NCI-H1417 treated with DMSO at 0.1 percent for 48 hours (cell line): ENCODE measurements around the gene ADGRL3.
"Not testable (repeated sequence)": the region's sequence is repeated elsewhere in the genome, so short reads cannot be mapped to it uniquely, and the experiment has no call there.

Experiments
- DNase-seq: peaks from one replicate; lab custom pipeline; 2025; lab: John Stamatoyannopoulos, UW

ADGRL3 gene

DNA sequence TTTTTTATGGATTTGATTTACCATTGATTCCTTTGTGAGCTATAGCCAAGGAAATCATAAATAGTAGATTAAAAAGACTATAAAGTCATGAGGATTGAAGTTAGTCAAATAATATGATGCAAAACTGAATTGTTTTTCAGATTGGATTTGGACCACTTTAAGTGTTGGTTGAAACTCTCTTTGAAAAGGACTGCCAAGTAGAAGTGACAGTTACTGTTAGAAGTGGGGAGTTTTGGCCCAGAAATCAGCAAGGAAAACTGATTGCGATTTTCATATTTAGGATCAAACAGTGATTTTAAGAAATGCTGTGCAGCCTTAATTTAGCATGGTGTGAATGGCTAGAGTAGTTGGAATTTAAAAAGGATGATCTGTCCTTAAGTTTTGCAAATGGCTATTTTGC lies 4.9 kb downstream of the ADGRL3 start:
- no peak for DNase-seq

DNA sequence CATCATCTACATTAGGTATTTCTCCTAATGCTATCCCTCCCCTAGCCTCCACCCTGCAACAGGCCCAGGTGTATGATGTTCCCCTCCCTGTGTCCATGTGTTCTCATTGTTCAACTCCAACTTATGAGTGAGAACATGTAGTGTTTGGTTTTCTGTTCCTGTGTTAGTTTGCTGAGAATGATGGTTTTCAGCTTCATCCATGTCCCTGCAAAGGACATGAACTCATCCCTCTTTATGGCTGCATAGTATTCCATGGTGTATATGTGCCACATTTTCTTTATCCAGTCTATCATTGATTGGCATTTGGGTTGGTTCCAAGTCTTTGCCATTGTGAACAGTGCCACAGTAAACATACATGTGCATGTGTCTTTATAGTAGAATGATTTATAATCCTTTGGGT lies 7.0 kb downstream of the ADGRL3 start:
- not testable (repeated sequence) for DNase-seq

DNA sequence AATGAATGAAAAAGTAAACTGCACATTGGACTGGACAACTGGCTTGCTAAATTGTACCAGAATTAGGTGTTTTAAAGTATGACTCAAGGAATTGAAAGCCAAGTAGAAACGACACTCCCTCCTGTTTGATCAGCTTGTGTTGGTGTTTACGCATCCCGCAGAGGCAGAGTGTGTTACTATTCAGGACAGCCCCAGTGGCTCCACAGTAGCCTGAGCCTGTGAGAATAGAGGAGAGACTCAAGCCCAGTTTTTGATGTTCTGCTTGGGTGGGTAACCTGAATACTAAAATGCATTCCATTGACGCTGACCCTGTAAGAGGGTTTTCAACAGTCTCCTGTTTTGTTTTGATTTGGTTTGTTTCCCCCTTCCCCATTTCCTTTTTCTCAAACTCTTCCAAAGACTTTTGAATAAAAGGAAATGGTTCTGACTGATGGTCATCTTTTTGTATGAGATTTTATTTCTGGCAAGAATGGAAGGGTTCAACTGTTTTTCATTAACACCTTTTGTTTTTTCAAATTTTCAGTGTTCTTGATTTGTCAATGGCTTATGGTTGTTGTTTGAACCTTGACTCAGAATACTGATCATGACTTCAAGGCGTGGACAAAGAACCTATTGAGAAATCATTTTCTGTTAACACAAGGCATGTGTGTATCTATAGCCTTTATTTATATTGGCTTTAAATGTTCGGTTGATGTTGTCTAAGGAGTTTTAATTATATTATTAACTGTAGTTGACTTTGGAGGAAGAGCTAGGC lies 10.2 kb downstream of the ADGRL3 start:
- DNase-seq, result no peak

DNA sequence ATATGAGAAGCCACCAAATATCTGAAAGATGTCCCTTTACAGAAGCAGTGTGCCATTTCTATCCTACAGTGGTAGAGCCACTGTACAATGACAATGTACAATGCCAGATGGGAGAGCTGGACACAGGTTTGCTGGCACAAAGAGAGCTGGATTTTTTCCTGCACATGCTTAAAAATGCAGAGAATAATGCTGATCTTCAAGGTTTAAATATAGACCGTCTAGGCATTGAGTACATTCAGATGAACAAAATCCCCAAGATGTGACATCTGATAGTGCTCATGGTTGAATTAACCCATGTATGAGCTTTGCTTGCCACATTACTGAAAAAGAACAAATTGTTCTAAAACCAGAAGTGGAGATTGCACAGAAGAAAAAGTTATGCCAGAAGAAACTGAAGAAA lies 11.7 kb downstream of the ADGRL3 start:
- no peak for DNase-seq

DNA sequence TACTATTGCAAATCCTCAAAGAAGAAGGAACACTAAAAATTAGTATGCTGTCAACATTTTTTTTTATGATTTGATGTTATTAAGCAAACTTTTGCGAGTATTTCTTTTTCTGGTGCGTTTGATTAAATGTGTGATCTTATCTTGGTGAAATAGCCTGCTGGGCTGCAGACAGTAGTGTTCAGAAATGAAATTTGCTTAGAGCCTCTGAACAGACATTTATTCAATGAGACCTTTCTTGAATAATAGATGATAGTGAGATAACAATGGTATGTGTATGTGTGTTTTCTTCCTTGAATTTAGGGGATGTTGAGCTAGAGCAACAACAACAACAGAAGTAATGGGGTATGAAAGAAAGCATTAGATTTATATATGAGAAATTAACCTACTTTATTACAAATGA lies 12.7 kb downstream of the ADGRL3 start:
- no peak for DNase-seq

DNA sequence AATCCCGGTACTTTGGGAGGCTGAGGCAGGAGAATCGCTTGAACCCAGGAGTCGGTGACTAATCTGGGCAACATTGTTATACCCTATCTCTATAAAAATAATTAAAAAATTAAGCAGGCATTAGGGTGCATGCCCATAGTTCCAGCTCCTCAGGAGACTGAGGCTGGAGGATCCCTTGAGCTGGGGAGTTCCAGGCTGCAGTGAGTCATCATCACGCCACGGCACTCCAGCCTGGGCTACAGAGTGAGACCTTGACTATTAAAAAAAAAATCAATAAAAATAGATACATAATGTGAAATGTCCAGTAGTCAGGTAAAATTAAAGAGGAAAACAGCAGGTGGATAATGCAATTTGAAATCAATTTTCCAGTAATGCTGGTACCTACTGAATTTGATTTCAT lies 14.6 kb downstream of the ADGRL3 start:
- no peak for DNase-seq

DNA sequence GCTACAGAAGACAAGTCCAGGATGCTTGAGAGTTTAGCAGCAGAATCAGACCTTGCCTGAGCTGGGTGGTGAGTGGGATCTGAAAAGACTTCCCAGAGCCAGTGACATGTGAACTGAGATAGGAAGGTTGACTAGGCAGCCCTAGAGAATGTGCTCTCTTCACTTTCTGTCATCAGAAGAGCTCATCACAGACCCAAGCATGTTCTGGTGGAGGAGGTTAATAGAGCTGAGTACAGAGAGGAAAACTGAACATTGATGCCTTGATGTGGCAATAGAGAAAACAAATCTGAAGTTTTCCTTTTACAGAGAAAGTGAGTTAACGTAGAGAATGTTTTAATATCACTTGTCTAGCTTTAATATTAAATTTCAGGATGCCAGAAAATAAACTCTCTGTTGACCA lies 17.1 kb downstream of the ADGRL3 start:
- DNase-seq, result no peak

DNA sequence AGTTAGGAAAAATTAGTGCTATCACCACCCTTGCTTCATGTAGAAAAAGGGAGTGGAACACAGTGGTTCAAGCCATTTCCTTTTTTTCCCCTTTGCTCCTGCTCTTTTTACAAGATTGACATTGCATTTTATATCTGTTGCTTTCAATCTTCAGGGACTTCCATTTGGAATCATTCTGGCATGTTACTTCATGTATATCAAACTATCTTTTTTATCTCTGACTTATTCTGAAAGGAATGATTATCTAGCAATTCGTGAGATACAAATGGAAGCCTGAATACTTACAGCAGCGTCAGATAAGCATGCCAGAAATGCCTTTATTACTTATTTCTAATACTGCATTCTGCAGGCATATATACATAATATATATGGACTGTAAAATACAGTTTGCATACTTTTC lies 20.4 kb downstream of the ADGRL3 start:
- DNase-seq, result no peak

DNA sequence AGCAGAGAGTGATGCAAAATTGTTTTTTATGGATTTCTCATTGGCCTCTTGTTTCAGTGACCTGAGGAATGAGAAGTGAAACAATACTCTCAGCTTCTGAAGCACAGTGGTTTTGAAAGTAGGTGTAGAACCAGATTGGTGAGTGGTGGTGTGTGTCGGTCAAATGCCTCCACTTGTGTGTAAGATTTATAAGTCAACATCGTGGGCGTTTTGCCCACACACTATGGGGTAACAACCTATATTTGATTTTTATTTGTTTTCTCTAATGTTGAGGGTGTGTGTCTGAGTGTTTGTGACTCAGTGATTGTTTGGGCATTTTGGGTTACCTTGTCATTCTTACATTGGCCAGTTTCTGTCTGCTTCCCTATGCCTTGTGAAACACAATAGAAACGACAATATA lies 23.3 kb downstream of the ADGRL3 start:
- DNase-seq, result no peak

DNA sequence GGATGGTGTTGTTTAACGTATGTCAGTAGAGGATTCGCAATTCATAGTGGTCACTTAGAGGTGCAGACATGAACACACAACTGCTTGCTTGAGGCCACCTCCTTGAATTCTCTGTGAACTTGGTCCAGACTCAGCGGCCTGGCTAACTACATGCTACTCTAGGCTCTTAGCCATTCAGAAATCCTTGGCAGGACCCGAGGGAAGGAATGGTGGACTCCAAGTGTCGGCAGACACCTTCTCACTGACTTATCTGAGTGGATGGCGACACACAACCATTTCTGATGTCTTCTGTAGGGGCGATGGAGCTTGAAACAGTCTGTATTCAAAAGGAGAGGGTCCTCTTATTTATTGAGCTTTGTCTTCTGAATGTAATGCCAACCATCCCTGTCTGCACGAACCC lies 24.4 kb downstream of the ADGRL3 start:
- DNase-seq, result no peak

DNA sequence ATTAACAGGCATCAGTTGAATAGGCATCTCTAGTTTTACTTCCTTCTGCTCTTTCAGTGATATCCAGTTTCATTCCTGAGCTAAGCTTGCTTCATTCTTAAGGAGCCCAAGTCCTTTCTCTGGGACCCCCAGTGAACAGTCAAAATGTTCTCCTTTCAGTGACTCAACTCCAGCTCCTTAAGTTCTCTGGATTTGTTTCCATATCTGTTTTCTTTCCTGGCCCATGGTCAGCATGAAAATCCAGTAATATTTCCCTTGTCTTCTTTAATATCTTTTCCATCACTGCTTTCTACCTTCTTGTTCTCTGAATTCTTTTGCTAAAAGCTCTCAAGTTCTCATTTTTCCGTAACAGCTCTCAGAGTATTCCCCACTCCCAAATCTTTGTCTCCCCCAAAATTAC lies 25.5 kb downstream of the ADGRL3 start:
- DNase-seq, result no peak

DNA sequence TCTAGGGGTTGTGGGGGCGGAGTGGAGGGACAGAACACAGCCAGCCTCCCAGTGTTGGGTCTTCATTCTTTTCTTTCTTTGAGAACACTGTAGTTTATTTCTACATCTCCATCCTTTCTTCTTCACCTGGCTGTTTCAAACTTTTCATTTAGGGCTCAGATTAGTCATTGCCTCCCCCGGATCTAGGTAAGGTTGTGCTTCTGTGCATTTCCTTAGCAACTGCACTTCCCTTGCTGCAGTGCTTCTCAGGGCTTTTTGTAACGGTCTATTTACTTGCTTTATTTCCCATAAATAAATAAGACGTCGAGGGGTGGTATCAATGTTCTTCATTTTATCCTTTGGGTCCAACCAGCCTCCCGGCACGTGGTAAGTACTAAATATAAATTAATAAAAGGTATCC lies 31.3 kb downstream of the ADGRL3 start:
- no peak for DNase-seq

DNA sequence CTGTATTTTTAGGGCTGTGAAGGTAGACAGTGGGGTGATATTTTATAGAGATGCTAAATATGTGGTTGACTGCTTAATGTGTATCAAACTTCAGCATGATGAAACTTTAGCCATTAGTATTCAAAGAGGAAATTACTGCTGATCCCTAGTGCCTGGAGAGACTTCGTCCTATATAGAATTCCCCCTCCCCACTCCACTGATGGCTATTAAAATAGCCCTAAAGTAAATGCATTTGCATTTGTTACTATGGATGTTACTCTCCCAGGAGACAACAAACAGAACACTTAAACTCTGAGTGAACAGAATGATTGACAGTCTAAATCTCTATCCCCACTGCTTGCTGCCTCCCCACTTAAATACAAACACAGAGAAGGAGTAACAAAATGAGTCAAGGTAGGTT lies 39.1 kb downstream of the ADGRL3 start:
- DNase-seq, result no peak

DNA sequence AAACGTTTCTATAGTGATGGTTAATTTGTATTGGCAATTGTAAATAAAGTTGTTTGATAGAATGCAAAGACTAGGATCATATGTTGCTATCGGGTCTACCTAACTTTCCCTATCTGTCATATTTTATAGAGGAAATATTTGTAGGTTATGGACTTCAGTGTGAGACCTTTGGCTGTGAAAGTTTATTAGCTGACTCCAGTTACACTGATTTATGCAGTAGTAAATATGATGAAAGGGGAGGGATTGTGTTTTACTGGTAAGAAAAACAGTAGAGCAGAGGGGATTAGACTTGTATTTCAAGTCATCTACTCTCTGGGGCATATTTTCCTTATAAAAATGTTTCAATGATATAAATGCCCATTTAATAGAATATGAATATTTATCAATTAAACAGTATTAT lies 43.8 kb downstream of the ADGRL3 start:
- DNase-seq, result no peak

DNA sequence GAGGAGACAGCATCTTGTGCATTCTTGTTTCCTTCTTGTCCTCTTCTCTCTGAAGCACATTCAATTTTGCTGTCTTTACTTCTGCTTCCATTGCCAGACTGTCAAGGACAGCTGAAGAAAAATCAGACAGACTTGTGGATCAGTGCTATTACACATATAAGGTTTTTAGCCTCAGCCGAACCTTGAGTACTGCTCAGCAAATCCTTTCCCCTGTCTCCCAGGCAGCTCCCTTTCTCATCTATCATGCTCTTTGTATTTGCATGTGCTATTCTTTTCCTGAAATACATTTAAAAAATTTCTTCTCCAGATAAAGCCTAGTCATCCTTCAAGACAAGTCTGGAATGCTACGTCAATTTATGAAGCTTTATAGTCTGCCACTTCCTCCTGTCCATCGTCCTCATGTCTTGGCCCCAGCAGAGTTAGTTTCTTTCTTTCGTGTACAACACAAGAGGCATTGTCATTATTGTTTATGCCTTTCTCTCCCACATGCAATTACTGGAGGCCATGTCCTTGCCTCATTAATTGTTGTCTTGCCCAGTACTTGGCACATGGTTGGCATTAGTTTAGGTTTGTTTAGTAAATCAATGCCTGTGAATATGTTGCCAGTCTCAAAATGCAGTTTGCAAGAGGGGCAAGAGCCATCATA lies 45.1 kb downstream of the ADGRL3 start:
- no peak for DNase-seq

DNA sequence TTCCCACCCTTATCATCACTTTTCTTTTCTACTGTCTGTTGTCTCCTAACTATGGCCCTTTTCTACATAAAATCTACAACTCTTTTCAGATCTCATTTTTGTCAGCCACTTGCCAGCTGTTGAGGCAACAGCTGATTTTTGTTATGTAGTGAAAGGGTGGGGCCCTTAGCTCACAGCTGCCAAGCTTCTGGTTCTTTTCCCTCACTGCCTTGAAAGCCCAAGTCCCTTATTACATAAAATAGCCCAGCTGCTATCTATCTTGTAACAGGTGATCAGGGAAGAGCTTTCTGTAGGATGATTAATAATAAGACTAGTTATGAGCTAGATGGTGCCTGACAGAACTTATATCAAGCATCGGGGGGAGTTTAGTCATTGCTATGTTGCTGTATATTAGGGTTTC lies 45.9 kb downstream of the ADGRL3 start:
- no peak for DNase-seq

DNA sequence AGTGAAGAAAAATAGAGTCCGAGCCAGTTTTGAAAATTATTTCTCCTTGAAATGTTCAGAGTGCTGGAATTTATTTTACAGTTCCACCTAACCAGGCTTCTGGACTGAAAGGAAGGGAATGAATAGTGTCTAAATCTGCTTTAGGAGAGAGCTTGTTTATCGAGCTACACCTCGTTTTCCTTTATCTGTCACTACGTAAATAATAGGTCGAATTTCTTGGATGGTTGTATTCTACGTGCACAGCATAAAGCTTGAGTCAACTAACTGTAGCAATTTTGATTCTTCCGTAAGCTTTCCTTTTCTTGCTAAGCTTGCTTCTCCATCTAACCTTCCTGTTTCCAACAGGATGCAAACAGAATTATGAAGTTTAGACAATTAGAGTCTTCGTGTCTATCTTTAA lies 48.6 kb downstream of the ADGRL3 start:
- DNase-seq, result no peak

DNA sequence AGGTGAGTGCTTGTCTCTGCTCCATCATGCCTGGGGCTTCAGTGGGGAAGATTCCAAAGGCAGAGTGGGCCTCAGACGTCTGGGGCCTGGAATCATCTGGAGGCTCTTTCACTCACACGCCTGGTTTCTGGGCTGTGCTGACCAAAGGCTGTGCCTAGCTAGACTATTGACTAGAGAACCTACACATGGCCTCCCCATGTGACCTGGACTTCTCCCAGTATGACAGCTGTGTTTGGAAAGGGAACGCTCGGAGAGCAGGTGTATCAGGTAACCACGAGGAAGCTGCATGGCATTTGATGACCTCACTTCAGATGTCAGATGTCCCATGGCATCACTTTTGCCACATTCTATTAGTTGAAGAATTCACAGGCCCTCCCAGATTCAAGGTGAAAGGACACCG lies 51.0 kb downstream of the ADGRL3 start:
- no peak for DNase-seq

DNA sequence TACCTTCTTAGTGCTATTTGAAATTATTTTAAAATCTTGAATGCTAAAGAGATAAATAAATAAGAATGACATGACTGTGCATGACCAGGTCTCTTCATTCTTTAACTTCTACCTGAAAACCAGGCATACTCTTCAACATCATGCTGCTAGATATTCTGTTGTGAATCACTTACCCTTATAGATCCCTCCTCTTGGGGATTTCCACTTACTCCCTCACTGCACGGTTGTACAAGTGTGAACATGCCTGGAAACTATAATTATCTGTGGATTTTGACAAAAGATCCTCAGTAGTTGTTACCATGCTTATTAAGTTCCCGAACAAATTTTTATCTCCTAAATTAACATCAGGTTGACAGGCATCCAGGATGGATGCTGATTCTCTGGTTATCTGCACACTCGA lies 54.3 kb downstream of the ADGRL3 start:
- DNase-seq, result no peak

DNA sequence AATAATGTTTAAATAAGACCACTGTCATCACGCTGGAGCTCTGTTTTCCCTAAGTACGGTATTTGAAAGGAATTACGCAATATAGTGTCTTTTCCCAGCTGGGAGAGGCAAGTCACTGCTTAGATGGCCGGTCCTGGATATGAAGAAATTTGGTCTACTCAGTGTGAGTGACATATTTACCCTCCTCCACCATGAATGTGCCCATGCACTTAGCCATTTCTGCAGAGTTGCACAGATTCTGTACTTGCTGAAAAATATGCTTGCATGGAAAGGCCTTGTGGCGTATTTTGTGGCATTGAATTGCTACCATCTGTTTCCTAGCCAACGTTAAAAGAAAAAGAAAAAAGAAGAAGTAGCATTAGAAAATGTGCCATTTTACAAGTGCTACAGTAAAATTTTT lies 73.1 kb downstream of the ADGRL3 start:
- no peak for DNase-seq

DNA sequence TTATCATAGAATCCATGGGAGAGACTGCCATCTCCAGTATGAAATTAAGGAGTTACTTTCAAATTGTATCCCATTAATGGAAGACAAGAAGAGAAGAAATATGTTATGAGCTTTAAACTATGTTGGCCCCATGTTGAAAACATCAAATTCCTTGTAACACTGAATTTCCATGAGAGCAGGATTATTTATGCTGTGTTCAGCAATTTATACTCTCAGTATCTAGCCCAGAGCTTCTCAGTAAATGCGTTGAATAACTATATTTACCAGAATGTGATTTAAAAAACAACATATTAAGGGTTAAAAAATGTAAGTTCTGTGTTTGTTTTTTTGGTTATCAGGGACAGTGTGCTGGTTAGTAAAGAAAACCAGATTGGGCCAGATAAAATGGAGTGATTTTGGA lies 74.2 kb downstream of the ADGRL3 start:
- DNase-seq, result no peak

DNA sequence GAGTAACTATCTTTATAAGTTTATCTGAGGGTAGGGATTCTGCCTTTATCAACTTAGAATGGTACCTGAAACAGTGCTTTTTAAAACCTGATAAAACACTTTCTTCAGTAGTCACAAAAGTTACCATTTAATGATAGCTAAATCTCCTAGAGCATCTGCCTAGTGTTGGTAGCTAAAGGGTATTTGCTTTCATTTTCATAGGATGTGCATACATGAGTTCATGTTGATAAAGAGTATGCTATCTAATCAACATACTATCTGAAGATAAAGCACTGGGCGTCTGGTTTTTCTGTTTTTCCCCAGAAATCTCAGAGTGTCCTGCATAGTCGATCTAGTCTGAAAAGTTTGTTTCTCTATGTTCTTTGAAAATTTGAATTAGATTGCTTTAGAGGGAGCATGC lies 75.1 kb downstream of the ADGRL3 start:
- DNase-seq, result no peak

DNA sequence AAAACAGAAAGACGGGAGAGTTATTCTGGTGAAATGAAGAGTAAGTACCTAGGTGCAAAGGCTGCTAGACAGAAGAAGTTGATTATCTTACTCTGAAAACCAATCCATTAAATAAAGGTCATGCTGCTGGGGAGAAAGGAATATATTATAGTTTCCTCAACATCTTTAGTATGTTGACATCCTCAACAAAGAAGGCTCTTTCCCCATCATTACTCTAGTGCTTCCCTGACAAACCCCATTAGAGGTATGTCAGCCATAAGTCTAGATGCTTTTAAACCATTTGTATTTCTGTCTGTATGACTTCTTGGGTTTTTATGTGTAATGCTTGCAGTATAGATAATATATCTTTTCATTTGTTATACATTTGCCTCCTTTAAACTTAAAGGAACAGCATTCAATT lies 75.9 kb downstream of the ADGRL3 start:
- DNase-seq, result no peak
